ENCODE results near the gene MOB2.
"Not testable (repeated sequence)": the region's sequence is repeated elsewhere in the genome, so short reads cannot be mapped to it uniquely, and the experiment has no call there.

Gene MOB2

DNA sequence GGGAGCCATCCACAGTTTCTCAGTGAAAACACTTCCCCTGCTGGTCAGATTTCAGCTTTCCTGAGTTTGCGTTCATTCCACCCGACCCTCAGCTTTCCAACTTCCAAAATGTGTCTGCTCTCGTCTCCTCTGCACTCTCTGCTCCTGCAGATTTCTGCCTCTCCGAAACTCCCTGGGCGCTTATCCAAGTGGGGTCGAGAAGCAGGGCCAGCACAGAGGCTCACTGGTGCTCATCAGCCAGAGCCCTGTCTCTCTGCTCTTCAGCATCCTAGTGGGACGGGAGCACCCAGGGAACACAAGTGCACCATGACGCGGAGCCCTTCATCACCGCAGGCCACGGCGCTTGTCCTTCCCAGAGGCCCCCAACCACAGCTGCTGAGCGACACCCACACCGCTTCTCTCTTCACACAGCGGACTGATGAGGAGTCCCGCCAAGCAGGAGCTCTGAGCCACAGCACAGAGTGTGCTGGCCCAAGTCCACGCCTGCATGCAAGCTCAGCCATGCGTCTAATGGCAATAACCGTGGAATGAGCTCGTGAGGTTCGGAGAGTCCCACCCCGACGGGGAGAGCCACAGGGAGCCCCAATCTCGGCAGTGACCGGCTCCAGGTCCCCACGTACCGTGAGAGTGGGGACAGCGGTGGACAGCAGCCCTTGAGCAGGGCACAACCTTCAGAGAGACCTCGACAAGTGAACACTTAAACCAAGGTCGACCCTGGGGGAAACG, 27.9 kb upstream of the MOB2 start:
- no peak overlapping the region for H4K8ac ChIP-seq (ENCODE audit: low read depth, low read length)
- no peak overlapping the region for H2AFZ ChIP-seq (ENCODE audit: insufficient read depth, low read length, poor library complexity)
- DNase-seq, result no peak
- H2BK12ac ChIP-seq (ENCODE audit: low read length), result no peak overlapping the region
- no peak overlapping the region for H3K27ac ChIP-seq (ENCODE audit: low read depth, low read length)
- H3K18ac ChIP-seq (ENCODE audit: low read length), result no peak overlapping the region
- no peak overlapping the region for H3K14ac ChIP-seq (ENCODE audit: low read length)
- no peaks in the 10 kb centered on the region for H3K36me3 ChIP-seq (ENCODE audit: control insufficient read depth in 1 of 2, insufficient read depth in 2 of 2, low read length in 2 of 2)
- no peaks in the 10 kb centered on the region for H3K4me1 ChIP-seq (ENCODE audit: control insufficient read depth in 1 of 2, insufficient read depth in 2 of 2, low read length in 2 of 2)
- no peaks in the 10 kb centered on the region for H3K79me1 ChIP-seq (ENCODE audit: low read length)
- no peaks in the 10 kb centered on the region for H3K9me3 ChIP-seq (ENCODE audit: insufficient read depth, low read depth, low read length)
- no peak overlapping the region for H4K91ac ChIP-seq (ENCODE audit: low read depth, low read length)
- no peak overlapping the region for H3K4me2 ChIP-seq (ENCODE audit: low read length)
- no peak overlapping the region for H2BK120ac ChIP-seq (ENCODE audit: insufficient read depth, low read length, poor library complexity)
- H3K23ac ChIP-seq (ENCODE audit: low read length), result no peak overlapping the region
- H2BK5ac ChIP-seq (ENCODE audit: low read depth, low read length, poor library complexity), result no peak overlapping the region
- no peak overlapping the region for H3K4me3 ChIP-seq (ENCODE audit: low read depth, low read length)
- no peaks in the 10 kb centered on the region for H3K79me2 ChIP-seq (ENCODE audit: control insufficient read depth, insufficient read depth, low read length, poor library complexity)
- no peak overlapping the region for H3K4ac ChIP-seq (ENCODE audit: low read depth, low read length)
- no peak overlapping the region for H3K9ac ChIP-seq (ENCODE audit: low read length)
- no peak overlapping the region for H4K12ac ChIP-seq (ENCODE audit: low read depth, low read length)
- no peak overlapping the region for H2AK5ac ChIP-seq (ENCODE audit: low read length)
- no CpG with 5 or more reads among the region's 31 CpGs for WGBS (ENCODE audit: extremely low coverage, insufficient coverage, insufficient read length)
- H3K27me3 ChIP-seq (ENCODE audit: insufficient read depth, low read length), result no peaks in the 10 kb centered on the region

DNA sequence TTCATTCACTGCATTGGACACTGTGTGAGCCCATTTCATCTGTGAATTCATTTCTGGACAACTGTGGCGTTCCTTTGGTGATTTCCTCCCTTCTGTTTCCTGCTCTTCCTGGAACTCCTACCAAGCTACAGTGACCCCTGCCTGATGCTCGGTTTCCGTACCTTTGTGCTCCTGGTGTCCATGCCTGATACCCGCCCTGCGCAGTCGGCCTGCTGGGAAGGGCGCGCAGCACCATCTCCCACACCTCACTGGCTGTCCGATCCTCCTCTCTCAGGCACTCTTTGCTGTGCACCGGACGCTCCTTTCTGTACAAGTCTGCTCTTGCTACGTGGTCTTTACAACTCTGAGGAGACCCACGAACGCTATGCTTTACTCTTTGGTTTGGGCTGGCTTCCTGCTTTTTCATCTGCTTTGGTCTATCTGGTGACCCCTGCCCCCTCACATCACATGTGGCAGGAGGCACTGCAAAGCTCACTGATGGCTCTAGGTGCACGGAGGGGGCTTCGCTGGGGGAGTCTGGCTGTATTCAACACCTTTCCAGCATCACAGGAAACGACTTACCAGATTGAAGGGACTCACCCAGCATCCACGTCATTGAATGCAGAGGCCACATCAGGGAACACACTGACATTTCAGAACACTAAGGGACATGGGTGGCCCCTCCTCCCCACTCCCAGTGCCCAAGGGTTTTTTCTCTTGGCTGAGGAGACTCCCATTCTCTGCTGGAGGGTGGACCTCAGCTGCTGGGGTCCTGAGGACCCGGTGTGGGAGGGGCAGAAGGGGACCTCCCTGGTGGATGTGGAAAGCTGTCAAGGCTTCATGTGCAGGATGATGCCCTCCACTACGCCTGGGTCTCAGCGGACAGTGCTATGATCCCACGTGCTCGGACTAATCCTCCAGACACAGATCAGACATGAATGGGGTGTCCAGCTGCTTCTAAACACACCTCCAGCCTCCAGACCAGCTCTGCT, 27.0 kb upstream of the MOB2 start:
- H4K91ac ChIP-seq (ENCODE audit: low read depth, low read length), result no peak overlapping the region
- no CpG with 5 or more reads among the region's 23 CpGs for WGBS (ENCODE audit: extremely low coverage, insufficient coverage, insufficient read length)
- H3K27me3 ChIP-seq (ENCODE audit: insufficient read depth, low read length), result no peaks in the 10 kb centered on the region
- no peak overlapping the region for H3K4me3 ChIP-seq (ENCODE audit: low read depth, low read length)
- no peak overlapping the region for H2AFZ ChIP-seq (ENCODE audit: insufficient read depth, low read length, poor library complexity)
- no peaks in the 10 kb centered on the region for H3K4me1 ChIP-seq (ENCODE audit: control insufficient read depth in 1 of 2, insufficient read depth in 2 of 2, low read length in 2 of 2)
- no peak overlapping the region for H2BK5ac ChIP-seq (ENCODE audit: low read depth, low read length, poor library complexity)
- no peak overlapping the region for H3K23ac ChIP-seq (ENCODE audit: low read length)
- H2AK5ac ChIP-seq (ENCODE audit: low read length), result no peak overlapping the region
- no peak overlapping the region for H3K4ac ChIP-seq (ENCODE audit: low read depth, low read length)
- no peak overlapping the region for H2BK12ac ChIP-seq (ENCODE audit: low read length)
- H3K9ac ChIP-seq (ENCODE audit: low read length), result no peak overlapping the region
- H3K18ac ChIP-seq (ENCODE audit: low read length), result no peak overlapping the region
- H3K27ac ChIP-seq (ENCODE audit: low read depth, low read length), result no peak overlapping the region
- H4K12ac ChIP-seq (ENCODE audit: low read depth, low read length), result no peak overlapping the region
- H3K9me3 ChIP-seq (ENCODE audit: insufficient read depth, low read depth, low read length), result no peaks in the 10 kb centered on the region
- no peak overlapping the region for H4K8ac ChIP-seq (ENCODE audit: low read depth, low read length)
- H3K14ac ChIP-seq (ENCODE audit: low read length), result no peak overlapping the region
- DNase-seq, result no peak
- H2BK120ac ChIP-seq (ENCODE audit: insufficient read depth, low read length, poor library complexity), result no peak overlapping the region
- H3K79me2 ChIP-seq (ENCODE audit: control insufficient read depth, insufficient read depth, low read length, poor library complexity), result no peaks in the 10 kb centered on the region
- H3K4me2 ChIP-seq (ENCODE audit: low read length), result no peak overlapping the region
- no peaks in the 10 kb centered on the region for H3K36me3 ChIP-seq (ENCODE audit: control insufficient read depth in 1 of 2, insufficient read depth in 2 of 2, low read length in 2 of 2)
- H3K79me1 ChIP-seq (ENCODE audit: low read length), result no peaks in the 10 kb centered on the region

DNA sequence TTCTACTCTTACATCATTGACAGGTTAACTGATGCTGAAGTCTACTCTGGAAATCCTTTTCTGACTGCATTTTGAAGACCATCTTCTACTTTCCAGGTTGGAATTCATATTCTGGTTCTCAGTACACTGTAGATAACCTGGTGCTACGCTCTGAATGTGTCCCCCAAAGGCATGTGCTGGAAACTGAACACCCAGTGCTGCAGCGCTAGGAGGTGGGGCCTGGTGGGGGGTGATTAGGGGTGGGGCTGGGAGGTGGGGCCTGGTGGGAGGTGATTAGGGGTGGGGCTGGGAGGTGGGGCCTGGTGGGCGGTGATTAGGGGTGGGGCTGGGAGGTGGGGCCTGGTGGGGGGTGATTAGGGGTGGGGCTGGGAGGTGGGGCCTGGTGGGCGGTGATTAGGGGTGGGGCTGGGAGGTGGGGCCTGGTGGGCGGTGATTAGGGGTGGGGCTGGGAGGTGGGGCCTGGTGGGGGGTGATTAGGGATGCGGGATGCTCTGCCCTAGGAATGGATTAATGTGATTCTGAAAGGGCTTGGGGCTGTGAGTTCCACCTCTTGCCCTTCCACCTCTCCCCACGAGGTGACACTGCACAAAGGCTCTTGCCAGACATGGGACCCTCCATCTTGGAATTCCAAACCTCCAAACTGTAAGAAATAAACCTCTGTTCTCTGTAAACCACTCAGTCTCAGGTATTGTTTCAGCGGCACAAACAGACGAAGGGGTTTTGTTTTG, 26.1 kb upstream of the MOB2 start:
- H4K91ac ChIP-seq (ENCODE audit: low read depth, low read length); DNase-seq; H3K14ac ChIP-seq (ENCODE audit: low read length); H3K79me1 ChIP-seq (ENCODE audit: low read length); H3K4me2 ChIP-seq (ENCODE audit: low read length); H2AFZ ChIP-seq (ENCODE audit: insufficient read depth, low read length, poor library complexity); H3K18ac ChIP-seq (ENCODE audit: low read length); H3K9me3 ChIP-seq (ENCODE audit: insufficient read depth, low read depth, low read length); H3K36me3 ChIP-seq (ENCODE audit: control insufficient read depth in 1 of 2, insufficient read depth in 2 of 2, low read length in 2 of 2); H2BK5ac ChIP-seq (ENCODE audit: low read depth, low read length, poor library complexity); H3K27me3 ChIP-seq (ENCODE audit: insufficient read depth, low read length); H3K79me2 ChIP-seq (ENCODE audit: control insufficient read depth, insufficient read depth, low read length, poor library complexity); H3K27ac ChIP-seq (ENCODE audit: low read depth, low read length); H3K4me1 ChIP-seq (ENCODE audit: control insufficient read depth in 1 of 2, insufficient read depth in 2 of 2, low read length in 2 of 2); H3K4ac ChIP-seq (ENCODE audit: low read depth, low read length); H3K23ac ChIP-seq (ENCODE audit: low read length); H2BK120ac ChIP-seq (ENCODE audit: insufficient read depth, low read length, poor library complexity); H4K8ac ChIP-seq (ENCODE audit: low read depth, low read length); H2BK12ac ChIP-seq (ENCODE audit: low read length); H3K4me3 ChIP-seq (ENCODE audit: low read depth, low read length); H4K12ac ChIP-seq (ENCODE audit: low read depth, low read length); H3K9ac ChIP-seq (ENCODE audit: low read length); H2AK5ac ChIP-seq (ENCODE audit: low read length): not testable (repeated sequence)
- no CpG with 5 or more reads among the region's 9 CpGs for WGBS (ENCODE audit: extremely low coverage, insufficient coverage, insufficient read length)

DNA sequence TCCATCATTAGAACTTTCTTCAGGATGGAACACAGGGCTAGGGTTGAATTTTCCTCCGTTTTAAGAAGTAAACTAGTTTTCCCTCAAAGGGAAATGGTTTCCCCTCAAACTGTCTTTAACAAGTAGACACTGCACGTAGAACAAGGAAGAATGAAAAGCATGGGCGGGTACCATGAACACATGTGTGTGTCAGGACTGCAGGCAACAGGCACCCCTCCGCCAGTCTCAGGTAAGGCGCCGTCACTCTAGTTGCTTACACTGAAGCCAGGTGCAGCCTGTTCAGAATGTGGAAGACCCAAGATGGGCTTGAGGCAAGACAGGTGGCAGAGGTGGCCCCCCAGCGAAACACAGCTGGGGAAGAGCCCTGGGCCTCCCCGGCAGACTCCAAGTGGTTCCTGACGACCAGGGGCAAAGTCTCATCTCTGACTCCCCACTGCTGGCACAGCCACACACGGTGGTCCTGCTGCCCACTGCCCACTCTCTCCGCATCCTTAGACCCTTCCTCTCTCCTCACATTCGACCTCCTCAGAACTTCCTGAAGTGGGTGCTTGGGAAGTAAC, 25.4 kb upstream of the MOB2 start:
- H3K27ac ChIP-seq (ENCODE audit: low read depth, low read length), result no peak overlapping the region

More for the DNA sequence above, 25.4 kb upstream of the MOB2 start:
- Histone ChIP-seq H3K9ac (ENCODE audit: low read length) (no peak overlapping the region), H2BK120ac (ENCODE audit: insufficient read depth, low read length, poor library complexity) (no peak overlapping the region), H3K36me3 (ENCODE audit: control insufficient read depth in 1 of 2, insufficient read depth in 2 of 2, low read length in 2 of 2) (no peaks in the 10 kb centered on the region), H2BK12ac (ENCODE audit: low read length) (no peak overlapping the region), H3K4me1 (ENCODE audit: control insufficient read depth in 1 of 2, insufficient read depth in 2 of 2, low read length in 2 of 2) (no peaks in the 10 kb centered on the region), H3K18ac (ENCODE audit: low read length) (no peak overlapping the region), H4K12ac (ENCODE audit: low read depth, low read length) (no peak overlapping the region), H3K27me3 (ENCODE audit: insufficient read depth, low read length) (no peaks in the 10 kb centered on the region), H2AK5ac (ENCODE audit: low read length) (no peak overlapping the region), H3K79me2 (ENCODE audit: control insufficient read depth, insufficient read depth, low read length, poor library complexity) (peaks cover 1% of the 10 kb centered on the region), H3K4me2 (ENCODE audit: low read length) (no peak overlapping the region), H4K91ac (ENCODE audit: low read depth, low read length) (no peak overlapping the region), H3K23ac (ENCODE audit: low read length) (no peak overlapping the region), H3K14ac (ENCODE audit: low read length) (no peak overlapping the region), H3K79me1 (ENCODE audit: low read length) (no peaks in the 10 kb centered on the region), H3K9me3 (ENCODE audit: insufficient read depth, low read depth, low read length) (no peaks in the 10 kb centered on the region), H4K8ac (ENCODE audit: low read depth, low read length) (no peak overlapping the region), H2AFZ (ENCODE audit: insufficient read depth, low read length, poor library complexity) (no peak overlapping the region), H2BK5ac (ENCODE audit: low read depth, low read length, poor library complexity) (no peak overlapping the region), H3K4ac (ENCODE audit: low read depth, low read length) (no peak overlapping the region), H3K4me3 (ENCODE audit: low read depth, low read length) (no peak overlapping the region)
- WGBS (ENCODE audit: extremely low coverage, insufficient coverage, insufficient read length), result no CpG with 5 or more reads among the region's 12 CpGs
- no peak for DNase-seq
